HepG2 (cell line): ENCODE data around the gene ACOT13. TPM values are rescaled to one million over a fixed set of nuclear protein-coding genes. Genes with fewer than 3 reads are reported as not detected.

ENCODE experiments used
- ATAC-seq: fragments of 200-7000 bp; cut with Tn5 transposase; 3 replicates; pipeline ENCODE4 v1.9.1; 2020; ENCODE audit warnings: mild to moderate bottlenecking, moderate library complexity
- BruUV-seq: library from RNA; stranded (reverse); fragments of 400-500 nt; replicated peaks from 2 replicates; lab custom pipeline; 2021; lab: Mats Ljungman, UMichigan
- CTCF ChIA-PET: fragments of 300-600 bp; formaldehyde crosslinking; extraction: SDS; loops from one replicate; lab custom pipeline; 2021; ENCODE audit warnings: low total read pairs, inconsistent platforms, low intra/inter-chr PET ratio; lab: Yijun Ruan, JAX
- POLR2A ChIA-PET: fragments of 350-600 bp; sonication (Branson Sonifier 250); formaldehyde crosslinking; loops from one replicate; lab custom pipeline; 2020; ENCODE audit warnings: antibody characterized with exemption, inconsistent platforms; lab: Yijun Ruan, JAX
- DNase-seq: peaks from one replicate; pipeline ENCODE4 v3.0.0-alpha.2; 2015; ENCODE audit warnings: low spot score
- FAIRE-seq: peaks from 3 replicates; lab custom pipeline; 2011; peaks lifted over from hg19 to GRCh38; lab: Jason Lieb, UNC
- H2AFZ ChIP-seq: one replicate; pipeline ENCODE4 v1.6.1; 2011; ENCODE audit warnings: low read length, inconsistent platforms
- H3K27ac ChIP-seq: fragments of 300-600 bp; 3 replicates; pipeline ENCODE4 v1.8.0; 2011; ENCODE audit warnings: mixed run types, mild to moderate bottlenecking, mixed read lengths, low read length, inconsistent platforms; ENCODE audit not compliant: insufficient read depth; ENCODE audit errors: extremely low read length
- H3K27me3 ChIP-seq, 2 experiments: fragments of 200-600 bp in 1 of 2; 2 replicates in 1 of 2; 3 replicates in 1 of 2; pipeline versions ENCODE4 v1.6.0 to v1.8.0; 2011; ENCODE audit warnings: low read length in 2 of 2, mild to moderate bottlenecking in 2 of 2, moderate library complexity in 2 of 2, inconsistent platforms in 1 of 2; ENCODE audit not compliant: insufficient read depth in 2 of 2, control insufficient read depth in 1 of 2
- H3K36me3 ChIP-seq, 2 experiments: fragments of 200-600 bp in 1 of 2; replicated peaks in 1 of 2; 2 replicates in 1 of 2; 3 replicates in 1 of 2; pipeline versions ENCODE4 v1.5.1 to v1.8.0; 2011; ENCODE audit warnings: low read length in 2 of 2, inconsistent platforms in 1 of 2; ENCODE audit not compliant: insufficient read depth in 2 of 2, control insufficient read depth in 1 of 2
- H3K4me1 ChIP-seq: 2 replicates; pipeline ENCODE4 v1.5.1; 2012; ENCODE audit warnings: low read length, inconsistent platforms; ENCODE audit not compliant: insufficient read depth
- H3K4me2 ChIP-seq: 2 replicates; pipeline ENCODE4 v1.6.0; 2011; ENCODE audit warnings: low read depth, low read length, inconsistent platforms
- H3K4me3 ChIP-seq, 3 experiments: fragments of 200-600 bp in 1 of 3; sonication (generic), shearing (Covaris generic) in 1 of 3; replicated peaks in 1 of 3; 2 replicates each; pipeline ENCODE4 v1.5.1; 2011 to 2016; ENCODE audit warnings: low read length in 3 of 3, inconsistent platforms in 2 of 3, low read depth in 2 of 3, mild to moderate bottlenecking in 2 of 3, control low read depth in 1 of 3, mixed read lengths in 1 of 3; ENCODE audit not compliant: insufficient read depth in 1 of 3
- H3K79me2 ChIP-seq: one replicate; pipeline ENCODE4 v1.6.1; 2011; ENCODE audit warnings: low read length, inconsistent platforms; ENCODE audit not compliant: insufficient read depth
- H3K9ac ChIP-seq: 2 replicates; pipeline ENCODE4 v1.6.0; 2011; ENCODE audit warnings: mild to moderate bottlenecking, low read depth, low read length, inconsistent platforms; ENCODE audit not compliant: insufficient read depth
- H3K9me3 ChIP-seq: 2 replicates; pipeline ENCODE4 v1.5.1; 2012; ENCODE audit warnings: mild to moderate bottlenecking, low read length
- H4K20me1 ChIP-seq: 2 replicates; pipeline ENCODE4 v1.6.0; 2011; ENCODE audit warnings: inconsistent platforms, mild to moderate bottlenecking, low read length, moderate library complexity; ENCODE audit not compliant: insufficient read depth
- ATF7-NPFF ChIP-seq: sonication (generic); formaldehyde crosslinking; IDR thresholded peaks from 2 replicates; pipeline ENCODE4 v1.8.1; 2023; ENCODE audit warnings: mild to moderate bottlenecking, low read depth, missing genetic modification reagents, moderate library complexity
- BORCS8-MEF2B ChIP-seq: sonication (generic); formaldehyde crosslinking; IDR thresholded peaks from 2 replicates; pipeline ENCODE4 v1.8.0; 2022; ENCODE audit warnings: mild to moderate bottlenecking, missing genetic modification reagents
- FOXJ3 ChIP-seq: sonication (generic); formaldehyde crosslinking; IDR thresholded peaks from 2 replicates; pipeline ENCODE4 v1.4.0; 2020; ENCODE audit warnings: missing genetic modification reagents, mild to moderate bottlenecking, borderline replicate concordance
- HDAC2 ChIP-seq: sonication (generic); formaldehyde crosslinking; IDR thresholded peaks from 2 replicates; pipeline ENCODE4 v1.4.0; 2020; ENCODE audit warnings: missing genetic modification reagents
- KAT7 ChIP-seq: IDR thresholded peaks from 2 replicates; pipeline ENCODE4 v1.6.1; 2018; ENCODE audit warnings: borderline replicate concordance, missing compliant biosample characterization
- KMT2A ChIP-seq: sonication (generic); formaldehyde crosslinking; IDR thresholded peaks from 2 replicates; pipeline ENCODE4 v1.4.0; 2020; ENCODE audit warnings: missing genetic modification reagents
- LBX2 ChIP-seq: sonication (generic); formaldehyde crosslinking; IDR thresholded peaks from 2 replicates; pipeline ENCODE4 v1.5.0; 2020; ENCODE audit warnings: missing genetic modification reagents, mild to moderate bottlenecking, borderline replicate concordance
- PRDM10 ChIP-seq: sonication (generic); formaldehyde crosslinking; IDR thresholded peaks from 2 replicates; pipeline ENCODE4 v1.4.0; 2020; ENCODE audit warnings: low read depth, missing genetic modification reagents
- WGBS: methylation state at CpG from one replicate; pipeline ENCODE4 v1.1.6; 2017; ENCODE audit warnings: low lambda C conversion rate; 5-methylcytosine and 5-hydroxymethylcytosine counted together
- in situ Hi-C: cut with HindIII; loops from 2 replicates; pipeline ENCODE4 v1.10.0; 2017; ENCODE audit warnings: low pct_unique_long_range_greater_than_20kb; ENCODE audit not compliant: extremely low pct_ligation_motif_present
- intact Hi-C: fragments of 100-400 bp; cut with micrococcal nuclease; formaldehyde crosslinking; loops from one replicate; pipeline ENCODE4 v1.10.0; 2022; ENCODE audit not compliant: unreplicated experiment
- polyA plus RNA-seq, 8 experiments: library from polyadenylated mRNA; depleted of rRNA in 3 of 8; stranded (reverse) in 7 of 8; unstranded in 1 of 8; fragments of >200 nt; fragmentation: Illumina TruSeq in 4 of 8; extraction: Trizol in 4 of 8; gene quantifications; 2 replicates each; pipeline versions ENCODE4 v1.2.1 to v1.2.3, GENCODE V29; 2011 to 2016; ENCODE audit warnings: low read depth in 4 of 8, missing spikeins in 1 of 8, mixed read lengths in 1 of 8; ENCODE audit not compliant: insufficient read depth in 1 of 8
- total RNA-seq, 5 experiments: library from RNA; depleted of rRNA; stranded (reverse); fragments of >200 nt; fragmentation: Illumina TruSeq; extraction: Trizol; gene quantifications; 2 replicates each; pipeline ENCODE4 v1.2.3, GENCODE V29; 2016; ENCODE audit warnings: low read depth in 1 of 5
- TF ChIP-seq, protein P1 (sequence below): sonication (generic); formaldehyde crosslinking; IDR thresholded peaks from 2 replicates; pipeline ENCODE4 v1.5.0; 2020; ENCODE audit warnings: missing genetic modification reagents

The ACOT13 gene
- total and polyA plus RNA-seq, 2 of the 13 experiments (the other 11 are each of a cell fraction or from before 2014, with no cell fraction given) = 31.5 to 45.1 TPM

DNA sequence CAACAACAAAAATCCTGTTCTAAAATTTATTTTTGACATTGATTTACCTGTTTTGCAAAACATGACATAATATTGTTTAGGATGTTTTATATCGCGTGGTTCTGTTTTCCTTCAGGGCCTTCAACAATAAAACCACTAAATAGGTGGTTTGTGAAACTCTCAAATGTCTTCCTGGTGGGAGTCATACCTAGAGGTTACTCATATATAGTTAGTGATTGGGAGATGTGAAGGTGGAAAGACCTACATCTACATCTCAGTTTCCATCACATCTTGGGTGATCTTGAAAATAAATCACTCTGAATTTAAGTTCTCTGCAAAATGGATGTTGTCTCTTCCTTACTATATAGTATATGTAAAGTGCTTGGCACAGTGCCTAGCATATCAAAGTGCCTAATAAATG lies 29.2 kb downstream of the ACOT13 start:
- Histone ChIP-seq H4K20me1 (no peaks in the 10 kb centered on the region), H3K79me2 (no peaks in the 10 kb centered on the region), H3K4me3 (no peak overlapping the region), H3K27ac (no peak overlapping the region), H3K4me1 (peaks cover 17% of the 10 kb centered on the region), H2AFZ (no peak overlapping the region), H3K36me3 (no peaks in the 10 kb centered on the region; a peak in 1 of 5 replicates), H3K27me3 (no peaks in the 10 kb centered on the region), H3K9ac (no peak overlapping the region), H3K4me2 (no peak overlapping the region), H3K9me3 (no peaks in the 10 kb centered on the region)
- CTCF ChIA-PET = interaction anchor here (1.3 to 4.2 kb wide), 3 partner anchors 110 to 171 kb away, joined by 4 to 105 read pairs (median 5); no protein-coding TSS in a partner anchor
- no TSS peak for BruUV-seq
- intact Hi-C loops = loop anchor here (10.0 kb wide), 2 partner anchors 171 to 201 kb away; partner anchors contain the start of gene ALDH5A1
- DNase-seq (no peak), ATAC-seq (no peak), FAIRE-seq (no peak)
- in situ Hi-C loops = loop anchor here (5.0 to 10.0 kb wide), 2 partner anchors 114 to 261 kb away; no protein-coding TSS in a partner anchor
- TF ChIP-seq LBX2 (CRISPR knock-in tag) (no peak), KMT2A (CRISPR knock-in tag) (no peak), BORCS8-MEF2B (CRISPR knock-in tag) (no peak), KAT7 (CRISPR knock-in tag) (no peak), PRDM10 (CRISPR knock-in tag) (no peak), ATF7-NPFF (CRISPR knock-in tag) (no peak), HDAC2 (CRISPR knock-in tag) (no peak), FOXJ3 (CRISPR knock-in tag) (no peak)
- TF ChIP-seq, protein P1, sequence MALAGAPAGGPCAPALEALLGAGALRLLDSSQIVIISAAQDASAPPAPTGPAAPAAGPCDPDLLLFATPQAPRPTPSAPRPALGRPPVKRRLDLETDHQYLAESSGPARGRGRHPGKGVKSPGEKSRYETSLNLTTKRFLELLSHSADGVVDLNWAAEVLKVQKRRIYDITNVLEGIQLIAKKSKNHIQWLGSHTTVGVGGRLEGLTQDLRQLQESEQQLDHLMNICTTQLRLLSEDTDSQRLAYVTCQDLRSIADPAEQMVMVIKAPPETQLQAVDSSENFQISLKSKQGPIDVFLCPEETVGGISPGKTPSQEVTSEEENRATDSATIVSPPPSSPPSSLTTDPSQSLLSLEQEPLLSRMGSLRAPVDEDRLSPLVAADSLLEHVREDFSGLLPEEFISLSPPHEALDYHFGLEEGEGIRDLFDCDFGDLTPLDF (CRISPR knock-in tag) = no peak
- POLR2A ChIA-PET = no interaction called here
- WGBS = 98% methylated on average over 2 of the region's 2 CpGs
